Fibroblast of the aortic adventitia (primary cell): ENCODE results near the gene YTHDF1. TPM values are rescaled to one million over a fixed set of nuclear protein-coding genes. Genes with fewer than 3 reads are reported as not detected.

Experiments used
- DNase-seq: peaks from one replicate; pipeline ENCODE4 v3.0.0-alpha.2; 2010; ENCODE audit warnings: low read depth
- H3K4me3 ChIP-seq: 2 replicates; pipeline ENCODE4 v1.5.1; 2011; ENCODE audit warnings: low read depth, mild to moderate bottlenecking, control low read depth, low read length, moderate library complexity
- CTCF ChIP-seq: IDR thresholded peaks from 2 replicates; pipeline ENCODE4 v1.5.1; 2011; ENCODE audit warnings: mild to moderate bottlenecking, low read length, control low read depth, inconsistent platforms; ENCODE audit not compliant: insufficient read depth
- small RNA-seq: library from RNA; depleted of rRNA; stranded (forward); fragments of <200 nt; gene quantifications from one replicate; pipeline ENCODE3, GENCODE V24; 2012
- total RNA-seq: library from RNA; depleted of rRNA; stranded (reverse); fragments of >200 nt; gene quantifications from 2 replicates; pipeline ENCODE4 v1.2.3, GENCODE V29; 2012; ENCODE audit warnings: low replicate concordance

Gene YTHDF1
- total RNA-seq, 1 donor = 24.8 TPM

GRCh38 chr20:63147532-63147931, 68.4 kb downstream of the YTHDF1 start:
- no peak for DNase-seq
- no peak overlapping the region for H3K4me3 ChIP-seq
- no peak for TF ChIP-seq CTCF

Small RNAs within 50 kb of the gene (small RNA-seq; reads per million reads assigned to genes)
- gene MIR124-3 (not detected), gene MIR3196 (not detected)

Other genes starting within 250 kb of the YTHDF1 start
- gene BHLHE23, start 209.2 kb downstream of the YTHDF1 start, total RNA-seq = not detected in 2 replicates
- gene BIRC7, start 19.8 kb upstream of the YTHDF1 start, total RNA-seq = 0.09 and 0.25 TPM in 2 replicates
- gene NKAIN4, start 38.3 kb upstream of the YTHDF1 start, total RNA-seq = not detected in 2 replicates
- gene ARFGAP1, start 56.7 kb upstream of the YTHDF1 start, total RNA-seq = 45.5 and 58.3 TPM in 2 replicates
- gene COL20A1, start 77.1 kb upstream of the YTHDF1 start, total RNA-seq = not detected in 2 replicates
- not detected in 2 replicates for gene CHRNA4, start 145.2 kb upstream of the YTHDF1 start, total RNA-seq